HG03025 (cell line): ENCODE data around the gene CFAP57.

ENCODE experiments used
- ATAC-seq: cut with Tn5 transposase; IDR thresholded peaks from one replicate; pipeline ENCODE4 v1.9.1; 2021; ENCODE audit warnings: mild to moderate bottlenecking, moderate library complexity; ENCODE audit not compliant: unreplicated experiment, low FRiP score

CFAP57 gene

DNA sequence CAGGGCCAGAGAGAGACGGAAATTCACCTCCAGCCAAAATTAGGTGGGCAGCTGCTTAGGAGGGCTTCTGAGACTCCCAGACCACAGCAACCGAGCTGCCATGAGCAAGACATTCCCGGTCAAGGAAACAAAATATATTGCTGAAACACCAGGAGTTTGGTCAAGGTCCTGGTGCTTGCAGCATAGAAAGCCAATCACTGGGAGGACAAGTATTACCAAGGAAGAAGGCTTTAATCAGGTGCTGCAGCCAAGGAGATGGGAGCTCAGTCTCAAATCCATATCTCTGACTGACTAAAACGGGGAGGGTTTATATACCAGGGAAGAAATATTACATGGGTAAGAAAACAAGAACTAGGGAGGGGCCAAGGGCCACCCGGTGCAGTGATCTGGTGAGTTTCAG lies 78.9 kb downstream of the CFAP57 start:
- ATAC-seq, result no peak

DNA sequence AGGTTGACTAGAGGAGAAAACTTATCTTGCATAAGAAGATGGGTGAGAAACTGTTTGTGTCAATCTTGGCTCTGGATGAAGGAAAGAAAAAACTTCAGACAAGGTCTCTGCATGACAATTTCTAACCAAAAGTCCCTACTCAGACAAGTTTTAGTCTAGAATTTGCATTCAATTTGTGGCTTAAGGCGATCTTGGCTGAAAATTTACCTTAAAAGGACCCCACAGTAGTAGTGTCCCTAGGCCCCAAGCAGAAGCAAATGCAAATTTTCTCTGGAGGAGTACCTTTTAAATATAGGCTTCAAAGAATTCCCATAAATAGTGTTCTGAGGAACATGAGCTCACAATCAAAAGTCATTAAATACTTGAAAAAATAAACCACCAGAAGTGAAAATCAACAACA lies 80.1 kb downstream of the CFAP57 start:
- no peak for ATAC-seq

DNA sequence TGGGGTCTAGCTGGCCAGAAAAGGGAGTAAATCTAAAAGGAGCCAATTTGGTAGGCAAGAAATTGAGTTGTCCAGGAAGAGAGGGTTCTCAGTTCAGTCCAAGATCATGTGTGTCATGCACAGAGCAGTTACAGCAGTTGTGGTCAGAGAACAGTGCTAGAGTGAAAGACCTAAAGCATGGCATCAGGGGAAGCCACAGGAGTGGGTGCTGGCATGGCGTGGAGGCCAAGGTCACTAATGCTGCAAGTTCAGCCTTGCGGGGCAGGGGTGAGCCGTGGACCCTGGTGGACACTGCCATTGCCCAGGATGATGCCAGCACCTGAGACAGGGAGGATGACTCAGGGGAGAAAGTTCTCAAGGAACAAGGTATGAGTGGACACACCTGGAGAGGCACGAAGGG lies 81.0 kb downstream of the CFAP57 start:
- no peak for ATAC-seq

DNA sequence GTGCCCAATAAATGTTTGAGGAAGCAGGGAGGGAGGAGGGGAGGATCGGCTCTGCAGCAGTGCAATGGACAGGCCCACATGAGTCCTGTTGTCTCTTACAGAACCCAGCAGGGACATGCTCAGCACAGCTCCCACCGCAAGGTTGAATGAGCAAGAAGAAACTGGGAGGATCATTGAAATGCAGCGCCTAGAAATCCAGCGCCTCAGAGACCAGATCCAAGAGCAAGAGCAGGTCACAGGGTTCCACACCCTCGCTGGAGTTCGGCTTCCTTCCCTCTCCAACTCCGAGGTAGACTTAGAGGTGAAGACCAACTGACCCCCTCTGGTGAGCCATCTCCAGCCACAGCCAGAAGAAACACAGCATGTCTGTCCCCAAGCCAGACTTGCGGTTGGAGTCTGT lies 81.7 kb downstream of the CFAP57 start:
- no peak for ATAC-seq

DNA sequence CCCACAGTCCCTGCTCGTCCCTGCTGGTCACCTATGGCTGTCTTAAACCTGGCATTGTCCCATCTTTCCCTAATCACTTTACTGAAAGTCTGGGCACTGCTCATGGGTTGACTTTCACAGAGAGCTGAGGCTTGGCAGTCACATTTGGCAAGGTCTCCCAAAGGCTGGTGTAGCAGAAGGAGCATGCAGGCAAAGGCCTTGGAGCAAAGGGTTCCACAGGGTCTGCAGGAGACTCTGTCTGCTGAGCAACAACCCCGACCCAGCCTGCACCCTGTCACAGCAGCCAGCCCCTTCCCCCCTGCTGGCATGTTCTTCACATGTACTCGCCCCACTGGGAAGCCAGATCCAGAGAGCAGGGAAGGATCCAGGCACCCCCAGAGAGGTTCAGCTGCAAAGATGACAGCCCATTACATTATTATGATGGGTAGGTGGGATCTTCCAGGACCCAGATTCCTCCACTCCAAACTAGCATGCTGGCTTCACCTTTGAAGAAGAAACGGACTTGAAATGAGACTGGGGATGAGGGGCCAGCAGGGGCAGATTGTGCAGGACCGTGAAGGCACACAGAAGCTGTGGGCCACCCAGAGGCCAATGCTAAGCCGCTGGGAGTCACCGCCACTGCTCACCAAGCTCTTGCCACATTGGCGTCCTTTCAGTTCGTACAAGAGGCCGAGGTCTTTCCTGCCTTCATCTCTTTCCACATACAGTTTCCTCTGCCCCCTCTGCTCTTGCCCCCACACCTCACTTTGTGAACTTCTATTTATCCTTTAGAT lies 83.5 kb downstream of the CFAP57 start:
- no peak for ATAC-seq

- ATAC-seq, result no peak
Measured at GRCh38 chr1:43256675-43257570, 84.8 kb downstream of the CFAP57 start.

DNA sequence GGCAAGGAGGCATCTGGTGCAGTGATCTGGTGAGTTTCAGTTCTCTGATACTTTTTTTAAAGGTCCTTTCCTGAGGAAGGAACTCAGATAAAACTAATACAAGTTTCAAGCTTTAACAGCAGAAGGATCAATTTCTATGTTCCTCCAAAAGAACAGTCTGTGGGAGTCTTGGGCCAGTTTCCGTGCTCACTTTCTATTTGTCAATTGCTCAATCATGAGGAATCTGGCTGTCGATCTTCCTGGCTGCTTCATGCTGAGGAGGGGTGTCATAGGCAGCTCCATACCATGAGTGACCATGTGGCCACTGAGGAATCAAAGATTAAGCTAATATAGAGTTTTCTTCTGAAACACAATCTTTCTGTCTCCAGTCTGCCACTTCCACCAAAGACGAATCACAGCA lies 86.2 kb downstream of the CFAP57 start:
- ATAC-seq, result no peak

- no peak for ATAC-seq
Measured at GRCh38 chr1:43265431-43265830, 93.3 kb downstream of the CFAP57 start.

- no peak for ATAC-seq
Measured at GRCh38 chr1:43266881-43267280, 94.8 kb downstream of the CFAP57 start.

GRCh38 chr1:43267291-43267805 lies 95.2 kb downstream of the CFAP57 start:
- ATAC-seq, result no peak

- no peak for ATAC-seq
Measured at GRCh38 chr1:43267818-43268425, 95.8 kb downstream of the CFAP57 start.

DNA sequence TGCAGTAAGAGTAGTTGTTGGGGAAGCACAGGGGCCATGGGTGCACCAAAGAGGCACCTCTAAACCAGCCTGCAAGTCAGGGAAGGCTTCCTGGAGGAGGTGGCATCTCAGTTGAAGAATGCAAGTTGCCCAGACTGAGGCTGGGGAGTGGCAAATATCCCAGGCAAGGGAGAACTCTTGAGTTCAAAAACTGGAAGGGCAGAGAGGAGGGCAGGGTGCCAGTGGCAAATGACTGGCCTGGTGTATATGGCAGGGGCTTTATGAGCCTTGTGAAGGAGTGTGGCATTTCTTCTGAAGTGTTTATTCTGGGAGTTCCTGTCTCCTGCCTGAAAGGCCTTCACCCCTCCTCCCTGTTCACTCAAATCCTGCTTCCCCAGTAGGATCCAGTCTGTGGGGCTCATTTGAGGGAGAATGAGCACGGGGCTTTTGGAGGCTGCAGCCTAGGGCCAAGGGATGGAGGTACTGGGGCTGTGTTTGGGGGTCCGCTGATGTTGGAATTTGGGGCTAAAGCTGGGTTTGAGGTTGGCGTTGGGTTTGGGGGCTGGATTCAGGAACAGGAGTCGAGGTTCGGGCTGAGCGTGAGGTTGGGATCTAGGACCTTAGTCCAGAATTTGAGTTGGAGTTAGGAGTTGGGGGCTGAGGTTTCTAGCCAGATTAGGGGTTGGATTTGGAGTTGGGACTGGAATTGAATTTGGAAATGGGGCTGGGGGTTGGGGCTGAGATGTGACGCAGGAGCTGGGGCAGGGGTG lies 97.7 kb downstream of the CFAP57 start, which contains the start of gene TMEM125:
Gene TMEM125, plus strand, starts transcription at position 357 of the 749 bp plus-strand sequence. CDS start 2,740 bp downstream, outside the sequence.
- no peak for ATAC-seq

DNA sequence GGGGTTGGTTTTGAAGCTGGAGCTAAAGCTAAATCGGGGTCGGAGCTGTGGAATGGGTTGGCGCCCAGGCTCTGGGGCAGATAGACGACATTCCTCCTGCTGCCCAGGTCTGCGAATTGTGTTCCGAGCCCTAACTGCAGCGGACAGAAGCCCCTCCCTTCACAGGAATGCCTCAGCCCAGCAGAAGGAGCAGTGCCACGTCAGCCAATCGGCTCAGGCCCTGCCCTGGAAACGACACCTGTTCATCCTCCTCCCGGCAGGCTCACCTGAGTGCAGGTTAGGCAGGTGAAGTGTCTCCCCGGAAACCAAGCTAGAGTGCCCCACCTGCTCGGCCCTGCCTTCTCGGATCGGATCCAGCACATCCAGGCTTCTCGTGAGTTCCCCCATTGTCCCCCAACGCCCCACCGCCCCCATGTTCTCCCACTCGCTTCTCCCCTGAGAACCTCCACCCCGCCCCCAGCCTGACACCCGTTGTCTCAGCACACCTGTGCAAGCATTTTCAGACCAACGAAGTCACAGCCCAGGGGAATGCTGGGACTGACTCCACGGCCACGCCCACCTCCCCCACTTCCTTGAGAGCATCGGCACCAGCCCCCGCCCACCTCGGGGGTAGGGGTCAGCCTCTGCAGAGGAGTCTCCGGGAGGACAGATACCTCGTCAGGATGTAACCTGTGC lies 98.4 kb downstream of the CFAP57 start:
- no peak for ATAC-seq

- no peak for ATAC-seq
Measured at GRCh38 chr1:43271186-43272118, 99.3 kb downstream of the CFAP57 start.

DNA sequence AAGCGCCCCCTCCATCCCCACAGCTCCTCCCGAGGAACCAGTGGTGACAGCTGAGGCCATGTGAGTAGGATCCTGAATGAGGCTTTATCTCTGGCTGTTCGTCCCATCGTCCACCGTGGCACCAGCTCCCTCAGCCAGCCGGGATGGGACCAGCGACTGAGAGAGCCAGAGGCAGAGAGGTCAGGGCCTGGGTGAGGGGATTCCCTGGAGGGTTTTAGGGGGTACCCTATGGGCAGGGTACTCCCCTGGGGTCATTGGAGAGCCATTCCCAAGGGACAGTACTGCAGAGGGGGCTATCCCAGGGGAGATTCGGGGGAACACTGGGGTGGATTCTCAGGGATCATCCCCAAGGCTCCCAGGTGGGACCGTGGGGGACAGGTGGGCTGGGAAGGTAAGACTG lies 100.0 kb downstream of the CFAP57 start:
- ATAC-seq, result no peak

GRCh38 chr1:43272576-43273571 lies 100.7 kb downstream of the CFAP57 start:
- no peak for ATAC-seq

- ATAC-seq, result no peak
Measured at GRCh38 chr1:43273708-43274107, 101.6 kb downstream of the CFAP57 start.
